MM.1S (cell line): ENCODE measurements around the gene DAD1.

Experiments
- DNase-seq: peaks from one replicate; pipeline ENCODE4 v3.0.0-alpha.2; 2015
- H2AFZ ChIP-seq: fragments of 300-600 bp; sonication (generic); 2 replicates; pipeline ENCODE4 v1.6.0; 2016; ENCODE audit warnings: antibody characterized with exemption, low read length
- H3F3A ChIP-seq: fragments of 300-600 bp; sonication (generic); 2 replicates; pipeline ENCODE4 v1.6.1; 2016; ENCODE audit warnings: mild to moderate bottlenecking, antibody characterized with exemption, low read length, moderate library complexity, mixed read lengths; ENCODE audit not compliant: insufficient read depth
- H3K27ac ChIP-seq: fragments of 300-600 bp; sonication (generic); 2 replicates; pipeline ENCODE4 v1.5.1; 2016; ENCODE audit warnings: mild to moderate bottlenecking, low read length
- H3K27me3 ChIP-seq: fragments of 300-600 bp; sonication (generic); replicated peaks from 2 replicates; pipeline ENCODE4 v1.6.0; 2016; ENCODE audit warnings: low read length; ENCODE audit not compliant: insufficient read depth
- H3K36me3 ChIP-seq: fragments of 300-600 bp; sonication (generic); replicated peaks from 2 replicates; pipeline ENCODE4 v1.6.1; 2016; ENCODE audit warnings: mild to moderate bottlenecking, low read length, mixed read lengths; ENCODE audit not compliant: insufficient read depth
- H3K4me1 ChIP-seq: fragments of 300-600 bp; sonication (generic); 2 replicates; pipeline ENCODE4 v1.6.1; 2016; ENCODE audit warnings: low read length, mixed read lengths
- H3K4me2 ChIP-seq: fragments of 300-600 bp; sonication (generic); 2 replicates; pipeline ENCODE4 v1.6.0; 2016; ENCODE audit warnings: low read depth, low read length
- H3K4me3 ChIP-seq: fragments of 300-600 bp; sonication (generic); 2 replicates; pipeline ENCODE4 v1.5.1; 2016; ENCODE audit warnings: low read length, mixed read lengths
- H3K79me2 ChIP-seq: fragments of 300-600 bp; sonication (generic); 2 replicates; pipeline ENCODE4 v1.6.1; 2016; ENCODE audit warnings: mixed run types, low read length, mixed read lengths
- H3K9ac ChIP-seq: fragments of 300-600 bp; sonication (generic); 2 replicates; pipeline ENCODE4 v1.6.1; 2016; ENCODE audit warnings: low read length, mixed read lengths
- H3K9me2 ChIP-seq: fragments of 300-600 bp; sonication (generic); replicated peaks from 2 replicates; pipeline ENCODE4 v1.6.1; 2016; ENCODE audit warnings: mild to moderate bottlenecking, low read length, mixed read lengths; ENCODE audit not compliant: insufficient read depth
- H3K9me3 ChIP-seq: fragments of 300-600 bp; sonication (generic); replicated peaks from 2 replicates; pipeline ENCODE4 v1.6.1; 2016; ENCODE audit warnings: mild to moderate bottlenecking, low read length, mixed read lengths; ENCODE audit not compliant: insufficient read depth
- H4K20me1 ChIP-seq: fragments of 300-600 bp; sonication (generic); 2 replicates; pipeline ENCODE4 v1.6.1; 2016; ENCODE audit warnings: mild to moderate bottlenecking, low read length, moderate library complexity, mixed read lengths; ENCODE audit not compliant: insufficient read depth
- CTCF ChIP-seq: fragments of 300-600 bp; sonication (generic); IDR thresholded peaks from 2 replicates; pipeline ENCODE4 v1.5.1; 2016; ENCODE audit warnings: antibody characterized with exemption, low read length, mixed read lengths
- EZH2 ChIP-seq: fragments of 300-600 bp; sonication (generic); optimal IDR thresholded peaks from 2 replicates; pipeline ENCODE3; 2017; ENCODE audit warnings: low read depth, mild to moderate bottlenecking, antibody characterized with exemption, low read length, mixed read lengths
- EZH2phosphoT487 ChIP-seq: fragments of 300-600 bp; sonication (generic); IDR thresholded peaks from 2 replicates; pipeline ENCODE4 v1.6.1; 2018; ENCODE audit warnings: antibody characterized with exemption, low read length

Gene DAD1

GRCh38 chr14:22540293-22540692, 48.7 kb downstream of the DAD1 start:
- no peak overlapping the region for H3K27ac ChIP-seq
- no peaks in the 10 kb centered on the region for H3K36me3 ChIP-seq
- no peak for DNase-seq

GRCh38 chr14:22539831-22540230, 49.2 kb downstream of the DAD1 start:
- Histone ChIP-seq H3K36me3 (no peaks in the 10 kb centered on the region), H3K9ac (no peak overlapping the region), H3F3A (no peaks in the 10 kb centered on the region), H3K9me3 (no peaks in the 10 kb centered on the region), H4K20me1 (no peaks in the 10 kb centered on the region), H3K4me3 (no peak overlapping the region), H3K4me2 (no peak overlapping the region), H3K4me1 (no peaks in the 10 kb centered on the region), H2AFZ (no peak overlapping the region), H3K79me2 (no peaks in the 10 kb centered on the region), H3K27ac (no peak overlapping the region), H3K27me3 (no peaks in the 10 kb centered on the region), H3K9me2 (no peaks in the 10 kb centered on the region)
- no peak for TF ChIP-seq EZH2phosphoT487
- TF ChIP-seq CTCF, result no peak
- TF ChIP-seq EZH2, result no peak
- DNase-seq, result no peak

More at GRCh38 chr14:22540293-22540692, 48.7 kb downstream of the DAD1 start:
- H3K4me1 ChIP-seq, result no peaks in the 10 kb centered on the region
- H3K27me3 ChIP-seq, result no peaks in the 10 kb centered on the region
- no peaks in the 10 kb centered on the region for H3K79me2 ChIP-seq
- H3K9me3 ChIP-seq, result no peaks in the 10 kb centered on the region
- no peak for TF ChIP-seq EZH2phosphoT487
- no peak for TF ChIP-seq CTCF
- TF ChIP-seq EZH2, result no peak
- H2AFZ ChIP-seq, result no peak overlapping the region
- H3K4me3 ChIP-seq, result no peak overlapping the region
- H3K9ac ChIP-seq, result no peak overlapping the region
- no peaks in the 10 kb centered on the region for H4K20me1 ChIP-seq
- no peaks in the 10 kb centered on the region for H3F3A ChIP-seq
- H3K4me2 ChIP-seq, result no peak overlapping the region
- H3K9me2 ChIP-seq, result no peaks in the 10 kb centered on the region

GRCh38 chr14:22538671-22539228, 50.3 kb downstream of the DAD1 start:
- Histone ChIP-seq H2AFZ (no peak overlapping the region), H3F3A (no peaks in the 10 kb centered on the region), H3K36me3 (no peaks in the 10 kb centered on the region), H3K27ac (no peak overlapping the region), H3K9ac (no peak overlapping the region), H3K4me2 (no peak overlapping the region), H4K20me1 (no peaks in the 10 kb centered on the region), H3K79me2 (no peaks in the 10 kb centered on the region), H3K27me3 (no peaks in the 10 kb centered on the region), H3K9me2 (no peaks in the 10 kb centered on the region), H3K9me3 (no peaks in the 10 kb centered on the region), H3K4me3 (no peak overlapping the region), H3K4me1 (no peaks in the 10 kb centered on the region)
- TF ChIP-seq EZH2phosphoT487 (no peak), EZH2 (no peak), CTCF (no peak)
- DNase-seq, result no peak
